ENCODE results near the gene VAC14.

VAC14 gene

DNA sequence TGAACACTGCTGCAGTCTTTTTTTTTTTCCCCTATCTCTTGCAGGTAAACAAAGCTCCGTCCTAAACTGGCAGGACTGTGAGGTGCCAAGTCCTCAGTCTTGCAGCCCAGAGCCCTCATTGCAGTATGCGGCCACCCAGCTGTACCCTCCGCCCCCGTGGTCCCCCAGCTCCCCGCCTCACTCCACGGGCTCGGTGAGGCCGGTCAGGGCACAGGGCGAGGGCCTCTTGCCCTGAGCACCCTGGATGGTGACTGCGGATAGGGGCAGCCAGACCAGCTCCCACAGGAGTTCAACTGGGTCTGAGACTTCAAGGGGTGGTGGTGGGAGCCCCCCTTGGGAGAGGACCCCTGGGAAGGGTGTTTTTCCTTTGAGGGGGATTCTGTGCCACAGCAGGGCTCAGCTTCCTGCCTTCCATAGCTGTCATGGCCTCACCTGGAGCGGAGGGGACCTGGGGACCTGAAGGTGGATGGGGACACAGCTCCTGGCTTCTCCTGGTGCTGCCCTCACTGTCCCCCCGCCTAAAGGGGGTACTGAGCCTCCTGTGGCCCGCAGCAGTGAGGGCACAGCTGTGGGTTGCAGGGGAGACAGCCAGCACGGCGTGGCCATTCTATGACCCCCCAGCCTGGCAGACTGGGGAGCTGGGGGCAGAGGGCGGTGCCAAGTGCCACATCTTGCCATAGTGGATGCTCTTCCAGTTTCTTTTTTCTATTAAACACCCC is 140.8 kb downstream of the VAC14 start:
- no peaks in the 10 kb centered on the region for H3K9me3 ChIP-seq (ENCODE audit: insufficient read depth, low read depth, low read length)
- H3K27ac ChIP-seq (ENCODE audit: low read depth, low read length), result no peak overlapping the region
- 91% methylated on average over 16 of the region's 16 CpGs for WGBS
- H3K36me3 ChIP-seq (ENCODE audit: insufficient read depth, low read length), result peaks cover 14% of the 10 kb centered on the region
- H3K4me3 ChIP-seq (ENCODE audit: low read length), result no peak overlapping the region
- no peaks in the 10 kb centered on the region for H3K27me3 ChIP-seq (ENCODE audit: insufficient read depth, low read length)
- H3K4me1 ChIP-seq (ENCODE audit: insufficient read depth, low read length), result no peaks in the 10 kb centered on the region
- no peak overlapping the region for H3K9ac ChIP-seq (ENCODE audit: low read depth, low read length)

GRCh38 chr16:70659546-70659945 is 141.4 kb downstream of the VAC14 start:
- H3K4me1 ChIP-seq (ENCODE audit: insufficient read depth, low read length), result no peaks in the 10 kb centered on the region
- 93% methylated on average over 12 of the region's 12 CpGs for WGBS
- no peak overlapping the region for H3K27ac ChIP-seq (ENCODE audit: low read depth, low read length)

DNA sequence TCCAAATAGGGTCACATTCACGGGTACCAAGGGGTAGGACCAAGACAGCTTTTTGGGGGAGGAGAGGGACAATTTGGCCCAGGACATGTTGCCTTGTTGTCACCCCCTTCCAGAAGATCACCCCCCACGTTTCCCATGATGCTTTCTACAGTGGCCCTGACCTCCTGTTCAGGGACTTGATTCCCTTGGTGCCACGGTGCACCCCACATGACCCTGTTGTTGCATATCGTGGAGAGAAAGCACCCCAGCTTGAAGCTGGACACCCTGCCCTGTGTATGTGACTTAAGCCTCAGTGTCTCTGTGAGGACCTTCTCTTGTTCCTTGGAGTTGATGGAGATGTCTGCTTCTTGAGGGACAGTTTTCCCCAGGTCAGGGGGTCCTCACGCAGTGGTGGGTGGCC is 142.0 kb downstream of the VAC14 start:
- no peaks in the 10 kb centered on the region for H3K27me3 ChIP-seq (ENCODE audit: insufficient read depth, low read length)
- no peaks in the 10 kb centered on the region for H3K9me3 ChIP-seq (ENCODE audit: insufficient read depth, low read depth, low read length)
- peaks cover 5% of the 10 kb centered on the region; the same call in 1 of the 2 replicates for H3K36me3 ChIP-seq (ENCODE audit: insufficient read depth, low read length)
- no peak overlapping the region for H3K9ac ChIP-seq (ENCODE audit: low read depth, low read length)
- H3K4me1 ChIP-seq (ENCODE audit: insufficient read depth, low read length), result no peaks in the 10 kb centered on the region
- WGBS, result 96% methylated on average over 5 of the region's 5 CpGs
- H3K27ac ChIP-seq (ENCODE audit: low read depth, low read length), result no peak overlapping the region
- H3K4me3 ChIP-seq (ENCODE audit: low read length), result no peak overlapping the region

More at GRCh38 chr16:70659546-70659945, 141.4 kb downstream of the VAC14 start:
- Histone ChIP-seq H3K4me3 (ENCODE audit: low read length) (no peak overlapping the region), H3K9me3 (ENCODE audit: insufficient read depth, low read depth, low read length) (no peaks in the 10 kb centered on the region), H3K9ac (ENCODE audit: low read depth, low read length) (no peak overlapping the region), H3K27me3 (ENCODE audit: insufficient read depth, low read length) (no peaks in the 10 kb centered on the region), H3K36me3 (ENCODE audit: insufficient read depth, low read length) (peaks cover 12% of the 10 kb centered on the region)

GRCh38 chr16:70657956-70658355 is 143.0 kb downstream of the VAC14 start:
- H3K9ac ChIP-seq (ENCODE audit: low read depth, low read length), result no peak overlapping the region
- WGBS, result 94% methylated on average over 7 of the region's 7 CpGs

DNA sequence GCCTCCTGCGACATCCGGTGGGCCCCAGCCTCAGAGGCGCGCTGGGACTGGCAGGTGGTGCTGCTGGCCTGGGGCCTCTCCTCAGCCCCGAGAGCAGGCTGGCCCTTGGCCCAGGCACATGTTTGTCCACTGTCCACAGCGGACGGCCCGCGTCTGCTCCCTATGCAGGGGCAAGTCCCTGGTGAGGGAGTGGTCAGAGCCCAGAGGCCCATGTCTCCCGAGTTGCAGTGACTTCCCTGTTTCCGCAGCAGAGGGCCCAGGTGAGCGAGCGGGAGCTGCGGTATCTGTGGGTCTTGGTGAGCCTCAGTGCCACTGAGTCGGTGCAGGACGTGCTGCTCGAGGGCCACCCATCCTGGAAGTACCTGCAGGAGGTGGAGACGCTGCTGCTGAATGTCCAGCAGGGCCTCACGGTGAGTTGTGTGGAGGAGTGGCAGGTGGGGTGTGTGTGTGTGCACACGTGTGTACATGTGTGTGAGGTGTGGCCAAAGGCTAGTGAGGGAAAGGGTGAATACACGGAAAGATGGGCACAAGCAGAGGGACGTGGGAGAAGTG is 144.2 kb downstream of the VAC14 start:
- WGBS, result 87% methylated on average over 22 of the region's 22 CpGs
- H3K4me3 ChIP-seq (ENCODE audit: low read length), result no peak overlapping the region
- H3K27me3 ChIP-seq (ENCODE audit: insufficient read depth, low read length), result no peaks in the 10 kb centered on the region
- no peaks in the 10 kb centered on the region for H3K4me1 ChIP-seq (ENCODE audit: insufficient read depth, low read length)
- H3K9ac ChIP-seq (ENCODE audit: low read depth, low read length), result no peak overlapping the region
- no peak overlapping the region for H3K27ac ChIP-seq (ENCODE audit: low read depth, low read length)
- H3K36me3 ChIP-seq (ENCODE audit: insufficient read depth, low read length), result no peaks in the 10 kb centered on the region
- H3K9me3 ChIP-seq (ENCODE audit: insufficient read depth, low read depth, low read length), result no peaks in the 10 kb centered on the region

More at GRCh38 chr16:70657956-70658355, 143.0 kb downstream of the VAC14 start:
- Histone ChIP-seq H3K27ac (ENCODE audit: low read depth, low read length) (no peak overlapping the region), H3K9me3 (ENCODE audit: insufficient read depth, low read depth, low read length) (no peaks in the 10 kb centered on the region), H3K36me3 (ENCODE audit: insufficient read depth, low read length) (no peaks in the 10 kb centered on the region), H3K27me3 (ENCODE audit: insufficient read depth, low read length) (no peaks in the 10 kb centered on the region), H3K4me1 (ENCODE audit: insufficient read depth, low read length) (no peaks in the 10 kb centered on the region), H3K4me3 (ENCODE audit: low read length) (no peak overlapping the region)

DNA sequence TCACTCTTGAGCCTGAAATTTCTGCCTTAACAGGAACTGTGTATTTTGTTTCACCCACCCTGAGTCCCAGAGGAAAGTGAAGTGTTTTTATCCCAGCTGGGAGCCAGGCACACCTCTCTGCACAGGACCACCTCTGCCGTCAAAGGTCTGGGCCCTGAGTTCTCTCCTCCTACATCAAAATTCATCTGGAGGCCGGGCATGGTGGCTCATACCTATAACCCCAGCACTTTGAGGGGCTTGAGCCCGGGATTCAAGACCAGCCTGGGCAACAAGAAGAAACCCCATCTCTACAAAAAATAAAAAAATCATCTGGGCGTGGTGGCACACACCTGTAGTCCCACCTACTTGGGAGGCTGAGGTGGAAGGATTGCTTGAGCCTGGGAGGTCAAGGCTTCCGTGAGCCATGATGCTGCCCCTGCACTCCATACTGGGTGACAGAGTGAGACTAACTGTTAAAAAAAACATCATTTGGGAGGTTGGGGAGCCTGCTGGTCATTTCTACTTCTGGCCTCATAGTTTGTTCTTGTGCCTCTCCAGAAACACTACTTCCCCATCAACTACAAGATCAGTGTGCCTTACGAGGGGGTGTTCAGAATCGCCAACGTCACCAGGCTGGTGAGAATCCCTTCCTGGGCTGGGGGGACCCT is 144.8 kb downstream of the VAC14 start:
- H3K4me1 ChIP-seq (ENCODE audit: insufficient read depth, low read length), result no peaks in the 10 kb centered on the region
- H3K36me3 ChIP-seq (ENCODE audit: insufficient read depth, low read length), result no peaks in the 10 kb centered on the region
- H3K27me3 ChIP-seq (ENCODE audit: insufficient read depth, low read length), result no peaks in the 10 kb centered on the region
- 94% methylated on average over 8 of the region's 8 CpGs for WGBS
- H3K9me3 ChIP-seq (ENCODE audit: insufficient read depth, low read depth, low read length), result no peaks in the 10 kb centered on the region
- no peak overlapping the region for H3K27ac ChIP-seq (ENCODE audit: low read depth, low read length)
- H3K9ac ChIP-seq (ENCODE audit: low read depth, low read length), result no peak overlapping the region
- no peak overlapping the region for H3K4me3 ChIP-seq (ENCODE audit: low read length)

DNA sequence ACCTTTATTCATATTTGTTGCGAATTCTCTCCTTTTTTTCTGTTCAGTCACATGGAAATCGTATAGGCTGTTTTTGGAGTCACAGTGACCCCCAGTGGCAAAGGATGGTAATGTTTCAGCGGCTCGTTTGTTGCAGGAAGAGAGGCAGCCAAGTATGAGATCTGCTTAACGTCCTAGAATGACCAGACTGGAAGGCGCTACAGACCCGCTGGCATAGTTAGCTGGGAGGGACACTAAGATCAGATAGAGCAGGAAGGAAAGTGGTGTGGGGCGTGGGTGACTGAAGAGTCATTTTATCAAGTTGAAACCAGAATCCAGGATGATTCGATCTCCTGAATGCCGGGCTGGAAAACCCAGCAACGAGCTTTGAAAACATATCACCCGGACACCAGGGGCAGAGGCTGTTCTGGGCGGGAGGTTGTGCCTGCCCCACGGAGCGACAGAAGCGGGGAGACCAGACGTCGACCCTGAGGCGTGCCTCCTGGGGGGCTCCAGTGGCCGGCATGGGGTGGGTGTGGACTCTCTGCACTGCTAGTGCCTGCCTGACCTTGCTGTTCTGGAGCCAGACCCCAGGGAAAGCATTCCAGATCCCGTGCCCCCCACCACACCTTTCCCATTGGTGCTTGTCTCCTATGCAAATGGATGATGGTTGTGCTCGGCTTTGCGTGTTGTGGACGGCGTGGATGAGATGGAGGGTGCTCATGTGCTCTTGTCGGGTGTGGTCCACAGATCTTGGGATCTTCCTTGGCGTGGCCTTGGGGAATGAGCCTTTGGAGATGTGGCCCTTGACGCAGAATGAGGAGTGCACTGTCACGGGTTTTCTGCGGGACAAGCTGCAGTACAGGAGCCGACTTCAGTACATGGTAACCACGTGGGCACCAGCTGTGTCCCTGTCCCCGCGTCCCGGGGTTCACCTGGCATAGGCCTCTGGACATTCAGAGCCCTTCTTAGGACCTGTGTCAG is 146.9 kb downstream of the VAC14 start:
- Histone ChIP-seq H3K36me3 (ENCODE audit: insufficient read depth, low read length) (no peaks in the 10 kb centered on the region), H3K27me3 (ENCODE audit: insufficient read depth, low read length) (no peaks in the 10 kb centered on the region), H3K9ac (ENCODE audit: low read depth, low read length) (no peak overlapping the region), H3K4me1 (ENCODE audit: insufficient read depth, low read length) (no peaks in the 10 kb centered on the region), H3K4me3 (ENCODE audit: low read length) (no peak overlapping the region), H3K9me3 (ENCODE audit: insufficient read depth, low read depth, low read length) (no peaks in the 10 kb centered on the region), H3K27ac (ENCODE audit: low read depth, low read length) (no peak overlapping the region)
- WGBS, result 71% methylated on average over 35 of the region's 35 CpGs

DNA sequence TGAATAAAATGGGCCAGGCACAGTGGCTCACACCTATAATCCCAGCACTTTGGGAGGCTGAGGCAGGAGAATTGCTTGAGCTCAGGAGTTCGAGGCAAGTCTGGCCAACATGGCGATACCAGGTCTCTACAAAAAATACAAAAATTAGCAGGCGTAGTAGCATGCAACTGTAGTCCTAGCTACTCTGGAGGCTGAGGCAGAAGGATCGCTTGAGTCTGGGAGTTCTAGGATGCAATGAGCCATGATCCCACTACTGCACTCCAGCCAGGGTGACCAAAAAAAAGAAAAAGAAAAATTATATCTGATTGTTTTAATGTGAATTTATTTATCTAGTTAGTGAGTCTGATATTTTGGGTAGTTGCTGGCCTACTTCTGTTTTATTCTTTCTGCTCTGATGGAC is 147.6 kb downstream of the VAC14 start:
- peaks cover 3% of the 10 kb centered on the region; the same call in 1 of the 2 replicates for H3K9me3 ChIP-seq (ENCODE audit: insufficient read depth, low read depth, low read length)
- H3K27me3 ChIP-seq (ENCODE audit: insufficient read depth, low read length), result no peaks in the 10 kb centered on the region
- 87% methylated on average over 4 of the region's 4 CpGs for WGBS
- H3K27ac ChIP-seq (ENCODE audit: low read depth, low read length), result no peak overlapping the region
- H3K36me3 ChIP-seq (ENCODE audit: insufficient read depth, low read length), result no peaks in the 10 kb centered on the region
- no peak overlapping the region for H3K4me3 ChIP-seq (ENCODE audit: low read length)
- no peaks in the 10 kb centered on the region for H3K4me1 ChIP-seq (ENCODE audit: insufficient read depth, low read length)
- H3K9ac ChIP-seq (ENCODE audit: low read depth, low read length), result no peak overlapping the region

- WGBS, result 86% methylated on average over 2 of the region's 2 CpGs
- Histone ChIP-seq H3K4me1 (ENCODE audit: insufficient read depth, low read length) (no peaks in the 10 kb centered on the region), H3K4me3 (ENCODE audit: low read length) (no peak overlapping the region)
Measured at GRCh38 chr16:70652322-70652721, 148.6 kb downstream of the VAC14 start.

GRCh38 chr16:70651524-70651923 is 149.4 kb downstream of the VAC14 start:
- Histone ChIP-seq H3K9me3 (ENCODE audit: insufficient read depth, low read depth, low read length) (peaks cover 3% of the 10 kb centered on the region; the same call in 1 of the 2 replicates), H3K4me1 (ENCODE audit: insufficient read depth, low read length) (no peaks in the 10 kb centered on the region), H3K9ac (ENCODE audit: low read depth, low read length) (no peak overlapping the region), H3K4me3 (ENCODE audit: low read length) (no peak overlapping the region), H3K27ac (ENCODE audit: low read depth, low read length) (no peak overlapping the region), H3K36me3 (ENCODE audit: insufficient read depth, low read length) (no peaks in the 10 kb centered on the region), H3K27me3 (ENCODE audit: insufficient read depth, low read length) (no peaks in the 10 kb centered on the region)
- WGBS, result 83% methylated on average over 3 of the region's 3 CpGs

More at GRCh38 chr16:70652322-70652721, 148.6 kb downstream of the VAC14 start:
- H3K27me3 ChIP-seq (ENCODE audit: insufficient read depth, low read length), result no peaks in the 10 kb centered on the region
- H3K9me3 ChIP-seq (ENCODE audit: insufficient read depth, low read depth, low read length), result peaks cover 3% of the 10 kb centered on the region; the same call in 1 of the 2 replicates
- no peak overlapping the region for H3K27ac ChIP-seq (ENCODE audit: low read depth, low read length)
- H3K36me3 ChIP-seq (ENCODE audit: insufficient read depth, low read length), result no peaks in the 10 kb centered on the region
- H3K9ac ChIP-seq (ENCODE audit: low read depth, low read length), result no peak overlapping the region
